Measurements from ENCODE around the gene FOXJ3. TPM values are rescaled to one million over a fixed set of nuclear protein-coding genes. Genes with fewer than 3 reads are reported as not detected.

Gene FOXJ3
- total RNA-seq, 1 experiment from 2014 or later: 55.3 TPM

DNA sequence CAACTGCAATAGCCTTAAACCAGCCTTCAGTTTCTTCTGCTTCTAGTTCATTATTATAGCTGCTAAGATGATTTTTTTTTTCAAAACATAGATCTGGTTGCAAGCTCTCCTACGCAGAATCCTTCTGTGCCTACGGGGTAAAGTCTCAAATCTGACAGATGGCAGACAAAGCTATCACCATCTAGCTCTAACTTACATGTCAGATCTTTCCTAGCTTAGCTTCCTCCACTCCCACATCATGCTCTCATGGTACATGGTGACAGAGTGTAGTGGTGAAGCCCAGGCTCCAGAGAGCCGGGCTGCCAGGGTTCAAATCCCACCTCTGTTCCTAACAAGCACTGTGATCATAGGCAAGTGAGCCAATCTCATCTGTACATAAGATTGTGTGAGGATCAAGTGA, 206.1 kb downstream of the FOXJ3 start:
- H3K9me3 ChIP-seq (ENCODE audit: control insufficient read depth, insufficient read depth, low read depth, low read length): no peaks in the 10 kb centered on the region
- intact Hi-C loops (cut with micrococcal nuclease; ENCODE audit: unreplicated experiment) (no loop called here), in situ Hi-C loops (cut with HindIII; ENCODE audit: low pct_unique_long_range_greater_than_20kb, low sequenced_read_pairs) (no loop called here)
- ChIA-PET POLR2A (interaction anchor here (0.6 kb wide), 1 partner anchor 501 kb away, joined by 5 read pairs; no protein-coding TSS in a partner anchor), CTCF (interaction anchor here (0.6 kb wide), 1 partner anchor 154 kb away, joined by 3 read pairs; no protein-coding TSS in a partner anchor)
- no peaks in the 10 kb centered on the region for H3K36me3 ChIP-seq (ENCODE audit: control insufficient read depth, insufficient read depth, low read length)
- H3K4me1 ChIP-seq (ENCODE audit: control insufficient read depth, insufficient read depth, low read length): no peaks in the 10 kb centered on the region
- ATAC-seq (no peak), DNase-seq (ENCODE audit: low read depth, low spot score) (no peak)
- no peak overlapping the region for H3K4me3 ChIP-seq (ENCODE audit: low read depth in 2 of 2, low read length in 2 of 2)
- H3K27me3 ChIP-seq (ENCODE audit: control insufficient read depth, insufficient read depth, low read length): no peaks in the 10 kb centered on the region
- no peak overlapping the region for H3K27ac ChIP-seq (ENCODE audit: low read length)
- no TSS peak for BruUV-seq (replicated peaks)
- TF ChIP-seq, protein P1, sequence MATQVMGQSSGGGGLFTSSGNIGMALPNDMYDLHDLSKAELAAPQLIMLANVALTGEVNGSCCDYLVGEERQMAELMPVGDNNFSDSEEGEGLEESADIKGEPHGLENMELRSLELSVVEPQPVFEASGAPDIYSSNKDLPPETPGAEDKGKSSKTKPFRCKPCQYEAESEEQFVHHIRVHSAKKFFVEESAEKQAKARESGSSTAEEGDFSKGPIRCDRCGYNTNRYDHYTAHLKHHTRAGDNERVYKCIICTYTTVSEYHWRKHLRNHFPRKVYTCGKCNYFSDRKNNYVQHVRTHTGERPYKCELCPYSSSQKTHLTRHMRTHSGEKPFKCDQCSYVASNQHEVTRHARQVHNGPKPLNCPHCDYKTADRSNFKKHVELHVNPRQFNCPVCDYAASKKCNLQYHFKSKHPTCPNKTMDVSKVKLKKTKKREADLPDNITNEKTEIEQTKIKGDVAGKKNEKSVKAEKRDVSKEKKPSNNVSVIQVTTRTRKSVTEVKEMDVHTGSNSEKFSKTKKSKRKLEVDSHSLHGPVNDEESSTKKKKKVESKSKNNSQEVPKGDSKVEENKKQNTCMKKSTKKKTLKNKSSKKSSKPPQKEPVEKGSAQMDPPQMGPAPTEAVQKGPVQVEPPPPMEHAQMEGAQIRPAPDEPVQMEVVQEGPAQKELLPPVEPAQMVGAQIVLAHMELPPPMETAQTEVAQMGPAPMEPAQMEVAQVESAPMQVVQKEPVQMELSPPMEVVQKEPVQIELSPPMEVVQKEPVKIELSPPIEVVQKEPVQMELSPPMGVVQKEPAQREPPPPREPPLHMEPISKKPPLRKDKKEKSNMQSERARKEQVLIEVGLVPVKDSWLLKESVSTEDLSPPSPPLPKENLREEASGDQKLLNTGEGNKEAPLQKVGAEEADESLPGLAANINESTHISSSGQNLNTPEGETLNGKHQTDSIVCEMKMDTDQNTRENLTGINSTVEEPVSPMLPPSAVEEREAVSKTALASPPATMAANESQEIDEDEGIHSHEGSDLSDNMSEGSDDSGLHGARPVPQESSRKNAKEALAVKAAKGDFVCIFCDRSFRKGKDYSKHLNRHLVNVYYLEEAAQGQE (IDR thresholded peaks at IDR 0.05; ENCODE audit: insufficient read depth in 1 of 2, low read depth in 2 of 2, low read length in 1 of 2): no peak
- TF ChIP-seq, protein P2, sequence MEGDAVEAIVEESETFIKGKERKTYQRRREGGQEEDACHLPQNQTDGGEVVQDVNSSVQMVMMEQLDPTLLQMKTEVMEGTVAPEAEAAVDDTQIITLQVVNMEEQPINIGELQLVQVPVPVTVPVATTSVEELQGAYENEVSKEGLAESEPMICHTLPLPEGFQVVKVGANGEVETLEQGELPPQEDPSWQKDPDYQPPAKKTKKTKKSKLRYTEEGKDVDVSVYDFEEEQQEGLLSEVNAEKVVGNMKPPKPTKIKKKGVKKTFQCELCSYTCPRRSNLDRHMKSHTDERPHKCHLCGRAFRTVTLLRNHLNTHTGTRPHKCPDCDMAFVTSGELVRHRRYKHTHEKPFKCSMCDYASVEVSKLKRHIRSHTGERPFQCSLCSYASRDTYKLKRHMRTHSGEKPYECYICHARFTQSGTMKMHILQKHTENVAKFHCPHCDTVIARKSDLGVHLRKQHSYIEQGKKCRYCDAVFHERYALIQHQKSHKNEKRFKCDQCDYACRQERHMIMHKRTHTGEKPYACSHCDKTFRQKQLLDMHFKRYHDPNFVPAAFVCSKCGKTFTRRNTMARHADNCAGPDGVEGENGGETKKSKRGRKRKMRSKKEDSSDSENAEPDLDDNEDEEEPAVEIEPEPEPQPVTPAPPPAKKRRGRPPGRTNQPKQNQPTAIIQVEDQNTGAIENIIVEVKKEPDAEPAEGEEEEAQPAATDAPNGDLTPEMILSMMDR (IDR thresholded peaks at IDR 0.05): no peak
- TF ChIP-seq TCF7L2 (IDR thresholded peaks at IDR 0.05; ENCODE audit: low read depth, low read length) (no peak), SIN3A (IDR thresholded peaks at IDR 0.05; ENCODE audit: borderline replicate concordance, insufficient read depth, low read depth, low read length) (no peak), POLR2AphosphoS5 (IDR thresholded peaks at IDR 0.05; ENCODE audit: low read depth, low read length) (no peak)

DNA sequence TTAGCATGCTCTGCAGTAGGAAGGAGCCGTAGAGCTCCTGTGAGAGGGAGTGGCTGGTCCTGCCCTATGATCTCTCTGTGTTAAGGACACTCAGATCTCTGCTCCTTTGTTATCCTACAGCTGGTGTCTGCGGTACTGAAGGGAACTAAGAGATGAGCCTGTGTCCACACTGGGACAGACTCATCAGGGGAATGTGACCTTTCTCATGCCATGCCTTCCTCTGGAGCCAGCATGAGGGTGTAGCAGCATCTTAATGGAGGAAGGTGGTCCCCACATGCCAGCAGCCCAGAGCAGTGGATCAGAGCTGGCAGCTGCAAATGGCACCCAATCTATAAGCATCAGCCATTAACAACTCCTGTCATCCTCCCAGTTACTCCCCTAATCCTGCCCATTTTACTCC, 206.5 kb downstream of the FOXJ3 start:
- TF ChIP-seq POLR2AphosphoS5 (IDR thresholded peaks at IDR 0.05; ENCODE audit: low read depth, low read length) (no peak), SIN3A (IDR thresholded peaks at IDR 0.05; ENCODE audit: borderline replicate concordance, insufficient read depth, low read depth, low read length) (no peak), TCF7L2 (IDR thresholded peaks at IDR 0.05; ENCODE audit: low read depth, low read length) (no peak)
- TF ChIP-seq, protein P1 (IDR thresholded peaks at IDR 0.05; ENCODE audit: insufficient read depth in 1 of 2, low read depth in 2 of 2, low read length in 1 of 2): no peak
- TF ChIP-seq, protein P2 (IDR thresholded peaks at IDR 0.05): no peak
- Histone ChIP-seq H3K27ac (ENCODE audit: low read length) (no peak overlapping the region), H3K4me1 (ENCODE audit: control insufficient read depth, insufficient read depth, low read length) (no peaks in the 10 kb centered on the region), H3K27me3 (ENCODE audit: control insufficient read depth, insufficient read depth, low read length) (no peaks in the 10 kb centered on the region), H3K4me3 (ENCODE audit: low read depth in 2 of 2, low read length in 2 of 2) (no peak overlapping the region), H3K36me3 (ENCODE audit: control insufficient read depth, insufficient read depth, low read length) (no peaks in the 10 kb centered on the region), H3K9me3 (ENCODE audit: control insufficient read depth, insufficient read depth, low read depth, low read length) (no peaks in the 10 kb centered on the region)
- BruUV-seq (replicated peaks): no TSS peak
- in situ Hi-C loops (cut with HindIII; ENCODE audit: low pct_unique_long_range_greater_than_20kb, low sequenced_read_pairs) (no loop called here), intact Hi-C loops (cut with micrococcal nuclease; ENCODE audit: unreplicated experiment) (no loop called here)
- no peak for ATAC-seq
- no peak for DNase-seq (ENCODE audit: low read depth, low spot score)
- POLR2A ChIA-PET: no interaction called here
- CTCF ChIA-PET: no interaction called here
